GM12874 (cell line): Measurements from ENCODE around the gene AGTRAP.

Experiments used
- TF ChIP-seq, protein P1 (sequence below): IDR thresholded peaks from 2 replicates; pipeline ENCODE4 v1.5.1; 2011; ENCODE audit warnings: low read depth, mild to moderate bottlenecking, control low read depth, low read length, moderate library complexity; ENCODE audit not compliant: insufficient read depth

The AGTRAP gene

DNA sequence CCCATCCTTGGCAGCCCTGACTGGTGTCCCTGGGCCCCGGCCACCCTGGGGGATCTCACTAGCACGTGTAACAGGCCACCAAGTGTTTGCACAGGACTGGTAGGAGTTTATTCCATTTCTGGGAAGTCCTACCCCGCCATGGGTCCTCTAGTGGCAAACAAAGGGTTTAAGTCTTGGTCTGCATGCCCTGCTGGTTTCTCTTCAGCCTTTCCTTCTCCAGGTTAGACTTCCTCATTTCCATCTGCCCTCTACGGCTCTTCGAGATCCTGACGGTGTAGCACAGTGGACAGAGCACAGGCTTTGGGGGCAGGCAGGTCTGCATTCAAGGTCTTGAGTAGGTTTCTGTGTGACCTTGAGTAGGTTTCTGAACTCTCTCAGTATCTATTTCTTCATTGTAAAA, 2.8 kb downstream of the AGTRAP start:
- TF ChIP-seq, protein P1, sequence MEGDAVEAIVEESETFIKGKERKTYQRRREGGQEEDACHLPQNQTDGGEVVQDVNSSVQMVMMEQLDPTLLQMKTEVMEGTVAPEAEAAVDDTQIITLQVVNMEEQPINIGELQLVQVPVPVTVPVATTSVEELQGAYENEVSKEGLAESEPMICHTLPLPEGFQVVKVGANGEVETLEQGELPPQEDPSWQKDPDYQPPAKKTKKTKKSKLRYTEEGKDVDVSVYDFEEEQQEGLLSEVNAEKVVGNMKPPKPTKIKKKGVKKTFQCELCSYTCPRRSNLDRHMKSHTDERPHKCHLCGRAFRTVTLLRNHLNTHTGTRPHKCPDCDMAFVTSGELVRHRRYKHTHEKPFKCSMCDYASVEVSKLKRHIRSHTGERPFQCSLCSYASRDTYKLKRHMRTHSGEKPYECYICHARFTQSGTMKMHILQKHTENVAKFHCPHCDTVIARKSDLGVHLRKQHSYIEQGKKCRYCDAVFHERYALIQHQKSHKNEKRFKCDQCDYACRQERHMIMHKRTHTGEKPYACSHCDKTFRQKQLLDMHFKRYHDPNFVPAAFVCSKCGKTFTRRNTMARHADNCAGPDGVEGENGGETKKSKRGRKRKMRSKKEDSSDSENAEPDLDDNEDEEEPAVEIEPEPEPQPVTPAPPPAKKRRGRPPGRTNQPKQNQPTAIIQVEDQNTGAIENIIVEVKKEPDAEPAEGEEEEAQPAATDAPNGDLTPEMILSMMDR = no peak

DNA sequence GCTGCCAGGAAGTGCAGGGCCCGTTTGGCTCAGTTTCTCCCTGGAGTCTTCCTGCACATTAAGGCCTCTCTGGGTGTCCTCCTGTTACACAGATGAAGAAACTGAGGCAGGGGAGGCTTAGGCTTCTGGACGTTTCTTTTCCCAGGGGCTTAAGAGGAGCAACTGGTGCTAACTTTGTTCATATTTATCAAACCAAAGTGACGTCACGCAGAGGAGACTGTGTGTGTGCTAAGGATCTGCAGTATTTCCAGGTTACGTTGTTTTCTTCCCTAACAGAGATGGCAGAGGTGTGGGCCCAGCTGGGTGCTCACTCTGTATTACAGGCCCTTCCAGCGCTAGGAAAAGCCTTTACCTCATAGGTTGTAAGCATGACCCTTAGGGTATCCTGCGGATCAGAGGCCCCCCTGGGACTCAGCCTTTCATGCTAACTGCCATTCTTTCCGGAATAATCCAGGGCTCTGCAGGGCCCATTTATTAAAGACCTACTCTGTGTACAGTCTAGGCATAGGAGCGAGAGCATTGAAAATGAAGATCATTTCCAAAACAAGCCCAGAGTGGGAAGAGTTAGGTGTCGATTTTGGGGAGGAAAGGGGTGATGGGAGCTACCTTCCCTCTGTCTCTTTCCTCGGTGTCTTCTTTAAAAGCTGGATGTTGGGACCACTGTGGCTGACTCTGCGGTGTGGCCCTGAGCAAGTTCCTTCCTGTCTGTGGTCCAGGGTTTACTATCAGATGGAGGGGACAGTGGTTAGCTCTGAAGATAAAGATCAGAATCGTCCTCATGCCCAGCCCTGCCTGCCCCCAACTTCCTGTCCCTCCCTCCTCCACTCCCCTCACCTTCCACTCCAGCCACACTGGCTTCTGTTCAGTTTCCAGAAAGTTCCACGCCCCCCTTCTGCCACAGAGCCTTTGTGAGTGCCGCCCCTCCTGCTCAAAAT, 4.6 kb downstream of the AGTRAP start:
- TF ChIP-seq, protein P1 = no peak

GRCh38 chr1:11741482-11741881, 5.5 kb downstream of the AGTRAP start:
- TF ChIP-seq, protein P1 = no peak

DNA sequence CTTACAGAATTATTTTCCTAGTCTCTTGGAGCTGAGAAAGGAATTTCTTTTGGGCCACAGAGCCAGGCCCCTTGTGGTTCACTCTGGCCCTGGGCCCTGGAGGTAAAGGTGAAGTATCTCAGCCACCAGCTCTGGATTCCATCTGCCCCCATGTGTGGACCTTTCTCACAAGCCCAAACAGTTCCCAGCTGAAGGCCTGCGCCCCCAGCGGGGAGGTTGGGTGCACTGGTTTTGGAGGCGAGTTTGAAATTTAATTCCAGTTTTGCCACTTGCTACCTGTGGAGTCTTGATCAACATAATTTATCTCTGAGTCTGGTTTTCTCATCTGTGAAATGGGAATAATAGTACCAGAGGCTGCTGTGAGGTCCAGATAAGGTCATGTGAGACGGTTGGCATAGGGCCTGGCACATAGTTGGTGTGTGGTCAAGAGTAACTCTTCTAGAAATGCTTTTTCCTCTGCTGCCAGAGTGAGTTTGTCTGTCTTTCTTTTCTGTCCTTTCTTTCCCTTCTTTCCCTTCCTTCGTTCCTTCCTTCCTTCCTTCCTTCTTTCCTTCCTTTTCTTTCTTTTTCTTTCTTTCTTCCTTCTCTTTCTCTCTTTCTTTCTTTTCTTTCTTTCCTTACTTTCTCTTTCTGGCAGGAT, 6.1 kb downstream of the AGTRAP start:
- TF ChIP-seq, protein P1 = no peak

DNA sequence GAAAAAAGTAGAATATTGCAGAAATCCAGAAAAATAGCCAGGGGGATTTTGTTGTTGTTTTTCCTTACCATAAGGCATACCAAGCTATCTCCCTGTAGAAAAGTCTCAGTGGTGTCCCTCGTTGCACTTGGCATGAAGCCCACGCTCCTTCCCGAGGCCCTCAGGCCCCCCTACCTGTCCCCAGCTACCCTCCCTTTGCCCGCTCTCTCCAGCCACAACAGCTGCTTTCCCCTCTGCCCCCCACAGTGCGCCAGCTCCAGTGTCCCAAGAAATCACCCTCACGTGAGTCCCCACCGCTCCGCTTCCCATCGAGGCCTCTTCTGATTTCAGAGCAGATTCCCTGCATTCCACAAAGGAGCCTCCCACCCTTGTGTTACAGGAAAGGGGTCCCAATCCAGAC, 8.4 kb downstream of the AGTRAP start:
- TF ChIP-seq, protein P1 = no peak

DNA sequence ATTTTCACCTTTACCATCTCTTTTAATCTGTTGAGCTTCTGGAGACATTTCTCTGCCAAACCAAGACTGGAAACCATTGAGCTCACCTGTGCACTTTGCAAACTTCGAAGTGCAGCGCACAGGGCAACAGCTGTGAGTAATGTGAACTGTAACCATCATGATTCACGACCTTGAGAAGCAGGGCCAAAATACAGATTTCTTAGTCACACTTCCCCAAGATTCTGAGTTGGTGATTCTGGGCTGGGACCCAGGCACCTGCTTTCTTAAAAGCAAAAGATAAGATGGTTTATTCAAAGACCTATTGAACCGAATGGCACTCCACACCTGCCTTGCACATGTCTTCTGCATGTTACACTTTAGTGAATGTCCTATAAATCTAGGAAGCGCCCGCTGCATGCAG, 10.2 kb downstream of the AGTRAP start:
- TF ChIP-seq, protein P1 = no peak

DNA sequence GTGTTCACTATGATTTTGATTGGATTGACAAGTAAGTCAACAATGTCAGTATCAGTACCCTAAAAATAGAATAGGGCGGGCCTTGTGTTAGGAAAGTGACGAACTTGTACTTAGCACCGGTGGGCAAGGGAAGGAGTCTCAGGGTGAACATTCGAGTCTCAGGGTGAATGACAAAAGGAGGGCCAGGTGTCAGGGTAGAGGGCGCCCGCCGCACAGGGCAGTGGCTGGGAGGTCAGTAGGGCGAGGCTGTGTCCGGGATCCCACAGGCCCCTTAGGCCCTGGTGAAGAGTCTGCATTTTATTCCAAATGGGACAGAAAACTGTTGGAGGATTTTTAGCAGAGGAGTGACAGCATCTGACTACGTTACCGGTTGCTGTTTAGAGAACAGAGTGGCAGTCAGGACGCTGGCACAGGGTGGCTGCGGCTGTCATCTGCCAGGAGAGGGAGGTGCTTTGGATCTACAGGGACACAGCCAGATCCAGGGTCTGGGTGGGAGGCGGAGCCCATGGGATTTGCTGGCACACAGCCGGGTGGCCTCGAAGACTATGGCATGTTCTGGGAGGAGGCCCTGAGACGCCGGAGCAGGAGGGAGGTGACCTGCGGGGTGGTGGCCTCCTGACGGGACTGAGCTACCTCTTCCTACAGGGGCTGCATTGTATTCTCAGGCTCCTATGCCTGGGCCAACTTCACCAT, 11.0 kb downstream of the AGTRAP start:
- TF ChIP-seq, protein P1 = no peak
